Vagina (tissue), 2 donors: ENCODE measurements around the gene UGP2.

Source experiments
- POLR2A ChIP-seq, 2 donors: fragments of 450-650 bp; IDR thresholded peaks; one replicate each; pipeline ENCODE4 v1.6.1; 2017; ENCODE audit warnings: antibody characterized with exemption in 2 of 2, mild to moderate bottlenecking in 2 of 2, moderate library complexity in 2 of 2
- TF ChIP-seq, protein P1 (sequence below), 3 experiments: fragments of 450-650 bp in 2 of 3; fragments of 200-600 bp in 1 of 3; sonication (generic) in 1 of 3; IDR thresholded peaks; one replicate each; pipeline ENCODE4 v1.5.1; 2017 to 2019; ENCODE audit warnings: antibody characterized with exemption in 3 of 3, mild to moderate bottlenecking in 2 of 3, moderate library complexity in 2 of 3

DNA sequence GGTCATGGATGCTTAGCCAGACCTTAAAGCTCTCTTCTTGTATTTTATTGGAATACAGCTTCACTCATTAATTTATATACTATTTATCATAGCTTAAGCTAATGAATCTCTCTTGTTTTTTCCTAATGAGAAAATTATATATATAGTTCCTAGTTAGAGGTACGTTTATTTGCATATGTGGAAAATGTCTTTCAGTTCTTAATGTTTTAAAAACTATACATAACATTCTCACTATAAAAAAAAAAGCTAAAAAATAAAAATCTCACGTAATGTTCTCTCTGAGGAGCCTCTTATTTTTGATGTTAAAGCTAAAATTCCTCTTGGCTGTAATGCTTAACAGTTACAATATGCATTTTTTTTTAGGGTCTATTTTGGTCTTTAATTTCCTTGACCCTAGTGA is 16.6 kb downstream of the UGP2 start:
- no peak for TF ChIP-seq POLR2A (IDR thresholded peaks at IDR 0.05)
- TF ChIP-seq, protein P1, sequence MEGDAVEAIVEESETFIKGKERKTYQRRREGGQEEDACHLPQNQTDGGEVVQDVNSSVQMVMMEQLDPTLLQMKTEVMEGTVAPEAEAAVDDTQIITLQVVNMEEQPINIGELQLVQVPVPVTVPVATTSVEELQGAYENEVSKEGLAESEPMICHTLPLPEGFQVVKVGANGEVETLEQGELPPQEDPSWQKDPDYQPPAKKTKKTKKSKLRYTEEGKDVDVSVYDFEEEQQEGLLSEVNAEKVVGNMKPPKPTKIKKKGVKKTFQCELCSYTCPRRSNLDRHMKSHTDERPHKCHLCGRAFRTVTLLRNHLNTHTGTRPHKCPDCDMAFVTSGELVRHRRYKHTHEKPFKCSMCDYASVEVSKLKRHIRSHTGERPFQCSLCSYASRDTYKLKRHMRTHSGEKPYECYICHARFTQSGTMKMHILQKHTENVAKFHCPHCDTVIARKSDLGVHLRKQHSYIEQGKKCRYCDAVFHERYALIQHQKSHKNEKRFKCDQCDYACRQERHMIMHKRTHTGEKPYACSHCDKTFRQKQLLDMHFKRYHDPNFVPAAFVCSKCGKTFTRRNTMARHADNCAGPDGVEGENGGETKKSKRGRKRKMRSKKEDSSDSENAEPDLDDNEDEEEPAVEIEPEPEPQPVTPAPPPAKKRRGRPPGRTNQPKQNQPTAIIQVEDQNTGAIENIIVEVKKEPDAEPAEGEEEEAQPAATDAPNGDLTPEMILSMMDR (IDR thresholded peaks at IDR 0.05): no peak
